ENCODE results near the gene MRNIP.

- TF ChIP-seq CTCF (IDR thresholded peaks at IDR 0.05) (no peak), ZFX (IDR thresholded peaks at IDR 0.05; ENCODE audit: borderline replicate concordance) (no peak)
These were observed 59.6 kb downstream of the MRNIP start for GRCh38 chr5:179798771-179799643.
